Measurements from ENCODE around the gene ATOH8. TPM values are rescaled to one million over a fixed set of nuclear protein-coding genes. Genes with fewer than 3 reads are reported as not detected.

Gene ATOH8
- polyA plus RNA-seq, 1 donor (not counting 4 experiments of a cell fraction or from before 2014, with no cell fraction given): not detected

- Histone ChIP-seq H4K20me1 (ENCODE audit: control insufficient read depth, extremely low read depth, insufficient read depth, low read length) (no peaks in the 10 kb centered on the region), H3K9me3 (ENCODE audit: control insufficient read depth, low read depth, low read length) (no peaks in the 10 kb centered on the region), H3K4me2 (ENCODE audit: control insufficient read depth, extremely low read depth, insufficient read depth, low read depth, low read length) (no peak overlapping the region), H3K36me3 (ENCODE audit: control insufficient read depth in 2 of 2, extremely low read depth in 1 of 2, insufficient read depth in 2 of 2, low read length in 2 of 2) (no peaks in the 10 kb centered on the region), H2AFZ (ENCODE audit: control insufficient read depth, low read length) (no peak overlapping the region), H3K9me1 (ENCODE audit: control insufficient read depth, extremely low read depth, insufficient read depth, low read length) (no peaks in the 10 kb centered on the region), H3K9ac (ENCODE audit: control insufficient read depth, extremely low read depth, insufficient read depth, low read length) (no peak overlapping the region), H3K27ac (ENCODE audit: control insufficient read depth, insufficient read depth, low read length) (no peak overlapping the region), H3K79me2 (ENCODE audit: control insufficient read depth, insufficient read depth, low read length) (no peaks in the 10 kb centered on the region), H3K27me3 (ENCODE audit: control insufficient read depth, extremely low read depth, insufficient read depth, low read length) (peaks cover 19% of the 10 kb centered on the region), H3K4me1 (ENCODE audit: control insufficient read depth, extremely low read depth, insufficient read depth, low read length) (peaks cover 13% of the 10 kb centered on the region), H3K4me3 (ENCODE audit: control insufficient read depth in 2 of 3, extremely low read depth in 1 of 3, insufficient read depth in 2 of 3, low read depth in 1 of 3, low read length in 3 of 3) (no peak overlapping the region)
- FAIRE-seq: no peak
- TF ChIP-seq EZH2 (IDR thresholded peaks at IDR 0.05; ENCODE audit: low read length): no peak
- no peak for TF ChIP-seq CTCF (optimal IDR thresholded peaks at IDR 0.05 in 1 of 3, IDR thresholded peaks at IDR 0.05 in 1 of 3, conservative IDR thresholded peaks at IDR 0.05 in 1 of 3; ENCODE audit: extremely low read depth in 1 of 3, insufficient read depth in 2 of 3, low read length in 3 of 3)
- dilution Hi-C loops (cut with MboI; ENCODE audit: extremely low pct_ligation_motif_present, low sequenced_read_pairs): loop anchor here (25.0 kb wide), 1 partner anchor 103 kb away; no protein-coding TSS in a partner anchor
- DNase-seq (ENCODE audit: low read depth, low spot score): no peak
Observed at GRCh38 chr2:85709401-85709811, 44.4 kb upstream of the ATOH8 start.

DNA sequence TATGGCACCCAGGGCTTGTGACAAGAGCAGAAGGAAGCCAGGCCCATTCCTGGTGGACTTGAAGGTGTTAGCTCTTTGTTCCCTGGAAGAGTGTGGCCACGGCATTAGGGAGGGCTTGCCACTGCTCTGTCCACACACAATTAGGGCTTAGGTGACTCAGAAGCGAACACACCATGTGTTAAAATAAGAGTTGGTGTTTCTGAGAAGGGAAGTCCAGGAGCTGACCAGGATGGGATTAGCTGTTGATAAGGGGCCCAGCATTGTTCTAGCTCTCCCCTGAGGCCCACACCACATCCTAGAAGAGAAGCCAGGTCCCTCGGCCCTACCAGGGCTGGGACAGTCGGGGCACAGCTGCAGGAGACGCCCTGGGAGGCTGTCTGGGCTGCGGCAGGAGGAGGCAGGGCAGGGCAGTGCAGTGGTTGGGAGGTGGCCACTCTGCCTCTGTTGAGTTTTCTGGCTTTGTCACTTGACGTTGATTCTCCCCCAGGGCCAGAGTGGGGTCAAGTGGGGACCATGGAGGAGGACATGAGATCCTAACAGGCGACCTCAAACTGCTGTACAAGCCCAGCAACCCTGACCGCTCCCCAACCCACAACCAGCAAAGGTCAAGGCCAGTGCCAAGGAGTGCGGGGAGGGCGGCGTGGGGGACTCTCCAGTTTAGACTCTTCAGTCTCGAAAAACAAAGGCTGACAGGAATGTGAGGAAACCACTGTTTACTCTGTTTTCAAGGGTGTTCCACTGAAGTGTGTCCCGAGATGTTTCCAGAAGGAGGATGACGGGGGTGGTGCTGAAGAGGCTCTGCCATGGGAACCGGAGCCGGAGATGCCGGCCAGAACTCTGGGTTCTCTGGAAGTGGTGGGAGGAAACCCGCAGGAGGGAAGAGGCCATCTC, 42.9 kb upstream of the ATOH8 start:
- H3K79me2 ChIP-seq (ENCODE audit: control insufficient read depth, insufficient read depth, low read length): no peaks in the 10 kb centered on the region
- no peaks in the 10 kb centered on the region for H3K9me1 ChIP-seq (ENCODE audit: control insufficient read depth, extremely low read depth, insufficient read depth, low read length)
- no peaks in the 10 kb centered on the region for H3K36me3 ChIP-seq (ENCODE audit: control insufficient read depth in 2 of 2, extremely low read depth in 1 of 2, insufficient read depth in 2 of 2, low read length in 2 of 2)
- DNase-seq (ENCODE audit: low read depth, low spot score) (no peak), FAIRE-seq (no peak)
- no peak overlapping the region for H2AFZ ChIP-seq (ENCODE audit: control insufficient read depth, low read length)
- H3K27me3 ChIP-seq (ENCODE audit: control insufficient read depth, extremely low read depth, insufficient read depth, low read length): peaks cover 19% of the 10 kb centered on the region
- H3K27ac ChIP-seq (ENCODE audit: control insufficient read depth, insufficient read depth, low read length): no peak overlapping the region
- TF ChIP-seq EZH2 (IDR thresholded peaks at IDR 0.05; ENCODE audit: low read length): no peak
- TF ChIP-seq CTCF (optimal IDR thresholded peaks at IDR 0.05 in 1 of 3, IDR thresholded peaks at IDR 0.05 in 1 of 3, conservative IDR thresholded peaks at IDR 0.05 in 1 of 3; ENCODE audit: extremely low read depth in 1 of 3, insufficient read depth in 2 of 3, low read length in 3 of 3): no peak
- no peaks in the 10 kb centered on the region for H3K9me3 ChIP-seq (ENCODE audit: control insufficient read depth, low read depth, low read length)
- no peak overlapping the region for H3K4me2 ChIP-seq (ENCODE audit: control insufficient read depth, extremely low read depth, insufficient read depth, low read depth, low read length)
- peaks cover 3% of the 10 kb centered on the region for H3K4me1 ChIP-seq (ENCODE audit: control insufficient read depth, extremely low read depth, insufficient read depth, low read length)
- H4K20me1 ChIP-seq (ENCODE audit: control insufficient read depth, extremely low read depth, insufficient read depth, low read length): no peaks in the 10 kb centered on the region
- H3K9ac ChIP-seq (ENCODE audit: control insufficient read depth, extremely low read depth, insufficient read depth, low read length): no peak overlapping the region
- dilution Hi-C loops (cut with MboI; ENCODE audit: extremely low pct_ligation_motif_present, low sequenced_read_pairs): loop anchor here (25.0 kb wide), 1 partner anchor 101 kb away; no protein-coding TSS in a partner anchor
- H3K4me3 ChIP-seq (ENCODE audit: control insufficient read depth in 2 of 3, extremely low read depth in 1 of 3, insufficient read depth in 2 of 3, low read depth in 1 of 3, low read length in 3 of 3): no peak overlapping the region
